ENCODE data around the gene TTYH2.

Gene TTYH2

GRCh38 chr17:74231928-74232907 lies 18.8 kb downstream of the TTYH2 start:
- TF ChIP-seq CTCF (conservative IDR thresholded peaks at IDR 0.05), result no peak
- TF ChIP-seq ZFX (IDR thresholded peaks at IDR 0.05), result no peak
- H3K27ac ChIP-seq, result no peak overlapping the region

- no peak overlapping the region for H3K27ac ChIP-seq
- no peak for TF ChIP-seq CTCF (conservative IDR thresholded peaks at IDR 0.05)
- no peak for TF ChIP-seq ZFX (IDR thresholded peaks at IDR 0.05)
Measured at GRCh38 chr17:74233937-74234336, 20.6 kb downstream of the TTYH2 start.

GRCh38 chr17:74234486-74234885 lies 21.1 kb downstream of the TTYH2 start:
- H3K27ac ChIP-seq, result no peak overlapping the region
- TF ChIP-seq CTCF (conservative IDR thresholded peaks at IDR 0.05) (no peak), ZFX (IDR thresholded peaks at IDR 0.05) (no peak)

- TF ChIP-seq ZFX (IDR thresholded peaks at IDR 0.05) (no peak), CTCF (conservative IDR thresholded peaks at IDR 0.05) (no peak)
Measured at GRCh38 chr17:74235040-74235581, 21.7 kb downstream of the TTYH2 start.

GRCh38 chr17:74235911-74236371 lies 22.6 kb downstream of the TTYH2 start:
- no peak for TF ChIP-seq CTCF (conservative IDR thresholded peaks at IDR 0.05)
- no peak for TF ChIP-seq ZFX (IDR thresholded peaks at IDR 0.05)
- no peak overlapping the region for H3K27ac ChIP-seq

More at GRCh38 chr17:74235040-74235581, 21.7 kb downstream of the TTYH2 start:
- H3K27ac ChIP-seq, result no peak overlapping the region

GRCh38 chr17:74237321-74237720 lies 23.9 kb downstream of the TTYH2 start:
- TF ChIP-seq CTCF (conservative IDR thresholded peaks at IDR 0.05) (no peak), ZFX (IDR thresholded peaks at IDR 0.05) (no peak)
- no peak overlapping the region for H3K27ac ChIP-seq

- H3K27ac ChIP-seq, result no peak overlapping the region
- TF ChIP-seq CTCF (conservative IDR thresholded peaks at IDR 0.05) (no peak), ZFX (IDR thresholded peaks at IDR 0.05) (no peak)
Measured at GRCh38 chr17:74239172-74239571, 25.8 kb downstream of the TTYH2 start.

Measured in C4-2B (cell line).